ENCODE results near the gene CLC.

Gene CLC

DNA sequence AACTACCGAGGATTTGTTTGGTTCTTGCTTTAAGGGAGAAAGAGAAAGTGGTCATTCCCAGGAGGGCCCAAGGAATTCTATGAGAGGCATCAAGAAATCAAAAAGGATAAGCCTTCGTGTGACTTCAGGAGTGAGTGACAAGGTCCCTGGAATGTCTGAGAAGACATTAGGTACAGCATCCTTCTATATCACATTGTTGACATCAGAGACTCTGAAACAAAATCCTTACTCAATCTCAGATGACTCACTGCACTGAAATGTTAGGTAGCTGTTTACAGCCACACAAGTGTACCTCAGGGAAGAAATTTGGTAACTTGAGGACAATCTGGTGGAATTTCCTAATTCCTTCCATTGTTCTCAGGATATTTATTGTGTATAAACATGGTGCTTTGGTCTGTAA, 41.4 kb downstream of the CLC start (continued):
- TF ChIP-seq KLF7 (tag by site-specific recombination; IDR thresholded peaks at IDR 0.05; ENCODE audit: borderline replicate concordance): no peak
- no peak for TF ChIP-seq SP2 (tag by site-specific recombination; IDR thresholded peaks at IDR 0.05)
- TF ChIP-seq SP3 (tag by site-specific recombination; IDR thresholded peaks at IDR 0.05): peak; percentile 22; the same call in 1 of the 2 replicates
- TF ChIP-seq ZNF548 (tag by site-specific recombination; IDR thresholded peaks at IDR 0.05): no peak
- TF ChIP-seq, protein P1, sequence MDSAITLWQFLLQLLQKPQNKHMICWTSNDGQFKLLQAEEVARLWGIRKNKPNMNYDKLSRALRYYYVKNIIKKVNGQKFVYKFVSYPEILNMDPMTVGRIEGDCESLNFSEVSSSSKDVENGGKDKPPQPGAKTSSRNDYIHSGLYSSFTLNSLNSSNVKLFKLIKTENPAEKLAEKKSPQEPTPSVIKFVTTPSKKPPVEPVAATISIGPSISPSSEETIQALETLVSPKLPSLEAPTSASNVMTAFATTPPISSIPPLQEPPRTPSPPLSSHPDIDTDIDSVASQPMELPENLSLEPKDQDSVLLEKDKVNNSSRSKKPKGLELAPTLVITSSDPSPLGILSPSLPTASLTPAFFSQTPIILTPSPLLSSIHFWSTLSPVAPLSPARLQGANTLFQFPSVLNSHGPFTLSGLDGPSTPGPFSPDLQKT (IDR thresholded peaks at IDR 0.05; ENCODE audit: borderline replicate concordance, low read depth, low read length): no peak
- TF ChIP-seq KLF9 (tag by site-specific recombination; IDR thresholded peaks at IDR 0.05; ENCODE audit: low read depth): no peak
- TF ChIP-seq ZNF530 (tag by site-specific recombination; IDR thresholded peaks at IDR 0.05; ENCODE audit: low read depth): no peak
- no peak for TF ChIP-seq ZNF302 (tag by site-specific recombination; IDR thresholded peaks at IDR 0.05; ENCODE audit: low read depth)
- TF ChIP-seq TRIM28 (IDR thresholded peaks at IDR 0.05; ENCODE audit: borderline replicate concordance, low read length): no peak
- no peak for TF ChIP-seq GFI1B (tag by site-specific recombination; IDR thresholded peaks at IDR 0.05)
- TF ChIP-seq ZNF391 (tag by site-specific recombination; IDR thresholded peaks at IDR 0.05; ENCODE audit: borderline replicate concordance, low read depth): no peak
- TF ChIP-seq MZF1 (tag by site-specific recombination; IDR thresholded peaks at IDR 0.05; ENCODE audit: borderline replicate concordance): no peak
- no peak for TF ChIP-seq ZNF133 (tag by site-specific recombination; IDR thresholded peaks at IDR 0.05)
- TF ChIP-seq ZNF677 (tag by site-specific recombination; IDR thresholded peaks at IDR 0.05): no peak
- TF ChIP-seq ZNF664 (tag by site-specific recombination; IDR thresholded peaks at IDR 0.05): no peak
- no peak for TF ChIP-seq RBAK (tag by site-specific recombination; IDR thresholded peaks at IDR 0.05)
- no peak for TF ChIP-seq ZNF174 (tag by site-specific recombination; IDR thresholded peaks at IDR 0.05)
- TF ChIP-seq, protein P2, sequence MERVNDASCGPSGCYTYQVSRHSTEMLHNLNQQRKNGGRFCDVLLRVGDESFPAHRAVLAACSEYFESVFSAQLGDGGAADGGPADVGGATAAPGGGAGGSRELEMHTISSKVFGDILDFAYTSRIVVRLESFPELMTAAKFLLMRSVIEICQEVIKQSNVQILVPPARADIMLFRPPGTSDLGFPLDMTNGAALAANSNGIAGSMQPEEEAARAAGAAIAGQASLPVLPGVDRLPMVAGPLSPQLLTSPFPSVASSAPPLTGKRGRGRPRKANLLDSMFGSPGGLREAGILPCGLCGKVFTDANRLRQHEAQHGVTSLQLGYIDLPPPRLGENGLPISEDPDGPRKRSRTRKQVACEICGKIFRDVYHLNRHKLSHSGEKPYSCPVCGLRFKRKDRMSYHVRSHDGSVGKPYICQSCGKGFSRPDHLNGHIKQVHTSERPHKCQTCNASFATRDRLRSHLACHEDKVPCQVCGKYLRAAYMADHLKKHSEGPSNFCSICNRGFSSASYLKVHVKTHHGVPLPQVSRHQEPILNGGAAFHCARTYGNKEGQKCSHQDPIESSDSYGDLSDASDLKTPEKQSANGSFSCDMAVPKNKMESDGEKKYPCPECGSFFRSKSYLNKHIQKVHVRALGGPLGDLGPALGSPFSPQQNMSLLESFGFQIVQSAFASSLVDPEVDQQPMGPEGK (tag by site-specific recombination; IDR thresholded peaks at IDR 0.05): no peak
- peak; percentile 49; the same call in 1 of the 2 replicates for TF ChIP-seq PRDM1 (tag by site-specific recombination; IDR thresholded peaks at IDR 0.05)
- TF ChIP-seq, protein P3, sequence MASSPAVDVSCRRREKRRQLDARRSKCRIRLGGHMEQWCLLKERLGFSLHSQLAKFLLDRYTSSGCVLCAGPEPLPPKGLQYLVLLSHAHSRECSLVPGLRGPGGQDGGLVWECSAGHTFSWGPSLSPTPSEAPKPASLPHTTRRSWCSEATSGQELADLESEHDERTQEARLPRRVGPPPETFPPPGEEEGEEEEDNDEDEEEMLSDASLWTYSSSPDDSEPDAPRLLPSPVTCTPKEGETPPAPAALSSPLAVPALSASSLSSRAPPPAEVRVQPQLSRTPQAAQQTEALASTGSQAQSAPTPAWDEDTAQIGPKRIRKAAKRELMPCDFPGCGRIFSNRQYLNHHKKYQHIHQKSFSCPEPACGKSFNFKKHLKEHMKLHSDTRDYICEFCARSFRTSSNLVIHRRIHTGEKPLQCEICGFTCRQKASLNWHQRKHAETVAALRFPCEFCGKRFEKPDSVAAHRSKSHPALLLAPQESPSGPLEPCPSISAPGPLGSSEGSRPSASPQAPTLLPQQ (tag by site-specific recombination; IDR thresholded peaks at IDR 0.05): 0 out of 2 replicates have a peak, but pooled peaks have one; percentile 32
- TF ChIP-seq, protein P4, sequence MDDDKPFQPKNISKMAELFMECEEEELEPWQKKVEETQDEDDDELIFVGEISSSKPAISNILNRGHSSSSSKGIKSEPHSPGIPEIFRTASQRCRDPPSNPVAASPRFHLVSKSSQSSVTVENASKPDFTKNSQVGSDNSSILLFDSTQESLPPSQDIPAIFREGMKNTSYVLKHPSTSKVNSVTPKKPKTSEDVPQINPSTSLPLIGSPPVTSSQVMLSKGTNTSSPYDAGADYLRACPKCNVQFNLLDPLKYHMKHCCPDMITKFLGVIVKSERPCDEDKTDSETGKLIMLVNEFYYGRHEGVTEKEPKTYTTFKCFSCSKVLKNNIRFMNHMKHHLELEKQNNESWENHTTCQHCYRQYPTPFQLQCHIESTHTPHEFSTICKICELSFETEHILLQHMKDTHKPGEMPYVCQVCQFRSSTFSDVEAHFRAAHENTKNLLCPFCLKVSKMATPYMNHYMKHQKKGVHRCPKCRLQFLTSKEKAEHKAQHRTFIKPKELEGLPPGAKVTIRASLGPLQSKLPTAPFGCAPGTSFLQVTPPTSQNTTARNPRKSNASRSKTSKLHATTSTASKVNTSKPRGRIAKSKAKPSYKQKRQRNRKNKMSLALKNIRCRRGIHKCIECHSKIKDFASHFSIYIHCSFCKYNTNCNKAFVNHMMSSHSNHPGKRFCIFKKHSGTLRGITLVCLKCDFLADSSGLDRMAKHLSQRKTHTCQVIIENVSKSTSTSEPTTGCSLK (tag by site-specific recombination; IDR thresholded peaks at IDR 0.05): no peak
- 0 out of 2 replicates have a peak, but pooled peaks have one; percentile 8 for TF ChIP-seq ZNF555 (tag by site-specific recombination; conservative IDR thresholded peaks at IDR 0.05)
- TF ChIP-seq SETDB1 (IDR thresholded peaks at IDR 0.05; ENCODE audit: insufficient read length, low read length): no peak
- TF ChIP-seq, protein P5, sequence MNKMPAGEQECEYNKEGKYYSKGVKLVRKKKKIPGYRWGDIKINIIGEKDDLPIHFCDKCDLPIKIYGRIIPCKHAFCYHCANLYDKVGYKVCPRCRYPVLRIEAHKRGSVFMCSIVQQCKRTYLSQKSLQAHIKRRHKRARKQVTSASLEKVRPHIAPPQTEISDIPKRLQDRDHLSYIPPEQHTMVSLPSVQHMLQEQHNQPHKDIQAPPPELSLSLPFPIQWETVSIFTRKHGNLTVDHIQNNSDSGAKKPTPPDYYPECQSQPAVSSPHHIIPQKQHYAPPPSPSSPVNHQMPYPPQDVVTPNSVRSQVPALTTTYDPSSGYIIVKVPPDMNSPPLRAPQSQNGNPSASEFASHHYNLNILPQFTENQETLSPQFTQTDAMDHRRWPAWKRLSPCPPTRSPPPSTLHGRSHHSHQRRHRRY (tag by site-specific recombination; IDR thresholded peaks at IDR 0.05): no peak
- no peak for TF ChIP-seq KLF8 (tag by site-specific recombination; IDR thresholded peaks at IDR 0.05)
- no peak for TF ChIP-seq ZNF155 (tag by site-specific recombination; IDR thresholded peaks at IDR 0.05)
- TF ChIP-seq ZNF623 (tag by site-specific recombination; IDR thresholded peaks at IDR 0.05): 0 out of 2 replicates have a peak, but pooled peaks have one; percentile 17
- no peak for TF ChIP-seq ZNF416 (tag by site-specific recombination; IDR thresholded peaks at IDR 0.05)
- TF ChIP-seq, protein P6, sequence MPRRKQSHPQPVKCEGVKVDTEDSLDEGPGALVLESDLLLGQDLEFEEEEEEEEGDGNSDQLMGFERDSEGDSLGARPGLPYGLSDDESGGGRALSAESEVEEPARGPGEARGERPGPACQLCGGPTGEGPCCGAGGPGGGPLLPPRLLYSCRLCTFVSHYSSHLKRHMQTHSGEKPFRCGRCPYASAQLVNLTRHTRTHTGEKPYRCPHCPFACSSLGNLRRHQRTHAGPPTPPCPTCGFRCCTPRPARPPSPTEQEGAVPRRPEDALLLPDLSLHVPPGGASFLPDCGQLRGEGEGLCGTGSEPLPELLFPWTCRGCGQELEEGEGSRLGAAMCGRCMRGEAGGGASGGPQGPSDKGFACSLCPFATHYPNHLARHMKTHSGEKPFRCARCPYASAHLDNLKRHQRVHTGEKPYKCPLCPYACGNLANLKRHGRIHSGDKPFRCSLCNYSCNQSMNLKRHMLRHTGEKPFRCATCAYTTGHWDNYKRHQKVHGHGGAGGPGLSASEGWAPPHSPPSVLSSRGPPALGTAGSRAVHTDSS (tag by site-specific recombination; IDR thresholded peaks at IDR 0.05): no peak
- TF ChIP-seq ZFP37 (tag by site-specific recombination; IDR thresholded peaks at IDR 0.05): peak; percentile 79; the same call in 1 of the 2 replicates
- no peak for TF ChIP-seq ZNF175 (tag by site-specific recombination; IDR thresholded peaks at IDR 0.05)
- no peak for TF ChIP-seq MYNN (tag by site-specific recombination; IDR thresholded peaks at IDR 0.05; ENCODE audit: borderline replicate concordance)

Data from HEK293 (cell line).